Measurements from ENCODE around the gene CEMP1.
A peak's percentile ranks its signal among the peaks of the same experiment; 100 is the strongest.
"Not testable (repeated sequence)": the region's sequence is repeated elsewhere in the genome, so short reads cannot be mapped to it uniquely, and the experiment has no call there.

Gene CEMP1

DNA sequence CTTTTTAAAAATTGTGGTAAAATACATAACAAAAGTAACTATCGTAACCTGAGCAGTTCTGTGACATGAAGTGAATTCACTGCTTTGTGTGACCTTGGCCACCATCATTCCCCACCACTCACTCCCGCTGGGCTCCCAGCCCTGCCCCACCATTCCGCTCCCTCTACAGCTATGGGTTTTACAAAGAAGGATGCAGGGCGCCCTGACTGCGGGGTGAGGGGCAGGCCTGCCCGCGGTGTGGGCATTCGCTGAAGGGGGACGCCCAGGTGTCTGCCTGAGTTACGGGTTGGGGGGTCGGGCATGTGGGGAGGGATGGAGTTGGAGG is at the start of gene CEMP1:
Gene CEMP1, minus strand, starts transcription at position 38 of the 325 bp plus-strand sequence. CDS start 335 bp downstream, outside the sequence.
- H3K27ac Mint-ChIP-seq: peak within 1 kb of the TSS; percentile 99
- H3K27me3 Mint-ChIP-seq: no peaks in the 10 kb centered on the region
- no peak for DNase-seq
- no peak for ATAC-seq (replicated peaks)
- H3K36me3 Mint-ChIP-seq: peaks cover 14 to 20% of the 10 kb centered on the region in 2 donors
- H3K4me1 Mint-ChIP-seq: peaks cover 21 to 37% of the 10 kb centered on the region in 2 donors
- peak within 1 kb of the TSS; percentile 91 to 97 for H3K4me3 Mint-ChIP-seq
- no peaks in the 10 kb centered on the region for H3K9me3 Mint-ChIP-seq

GRCh38 chr16:2580818-2581217 is 49.6 kb upstream of the CEMP1 start:
- H3K36me3 Mint-ChIP-seq; H3K27me3 Mint-ChIP-seq; H3K9me3 Mint-ChIP-seq; DNase-seq; ATAC-seq (replicated peaks); H3K27ac Mint-ChIP-seq; H3K4me1 Mint-ChIP-seq; H3K4me3 Mint-ChIP-seq: not testable (repeated sequence)

DNA sequence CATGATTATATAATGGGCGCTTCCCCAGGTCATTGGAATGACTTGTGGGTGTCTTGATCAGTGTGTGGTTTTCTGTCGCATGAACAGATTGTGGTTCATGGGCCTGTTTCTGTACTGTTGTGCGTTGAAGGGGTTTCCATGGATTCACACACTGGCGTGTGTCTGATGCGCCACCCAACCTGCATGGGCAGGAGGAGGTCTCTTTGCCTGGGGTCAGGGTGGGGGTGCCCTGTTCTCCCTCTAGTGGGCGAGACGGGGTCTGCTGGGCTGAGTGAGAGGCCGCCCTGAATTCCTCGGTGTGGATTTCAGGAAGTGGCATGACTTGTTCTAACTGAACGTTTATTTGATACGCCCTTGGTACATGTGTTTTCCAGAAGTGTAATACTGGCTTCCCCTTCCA is 48.9 kb upstream of the CEMP1 start:
- not testable (repeated sequence) for DNase-seq, H3K36me3 Mint-ChIP-seq, H3K4me1 Mint-ChIP-seq, H3K27ac Mint-ChIP-seq, H3K9me3 Mint-ChIP-seq, H3K27me3 Mint-ChIP-seq, H3K4me3 Mint-ChIP-seq
- ATAC-seq (replicated peaks): peak; percentile 76 to 85

- not testable (repeated sequence) for H3K27ac Mint-ChIP-seq; H3K4me3 Mint-ChIP-seq; H3K9me3 Mint-ChIP-seq; H3K4me1 Mint-ChIP-seq; H3K36me3 Mint-ChIP-seq; ATAC-seq (replicated peaks); H3K27me3 Mint-ChIP-seq; DNase-seq
Observed at GRCh38 chr16:2578905-2579304, 47.7 kb upstream of the CEMP1 start.

GRCh38 chr16:2577044-2577443 is 45.8 kb upstream of the CEMP1 start:
- not testable (repeated sequence) for H3K4me3 Mint-ChIP-seq; H3K36me3 Mint-ChIP-seq; H3K27me3 Mint-ChIP-seq; H3K4me1 Mint-ChIP-seq; ATAC-seq (replicated peaks); H3K9me3 Mint-ChIP-seq; DNase-seq; H3K27ac Mint-ChIP-seq

DNA sequence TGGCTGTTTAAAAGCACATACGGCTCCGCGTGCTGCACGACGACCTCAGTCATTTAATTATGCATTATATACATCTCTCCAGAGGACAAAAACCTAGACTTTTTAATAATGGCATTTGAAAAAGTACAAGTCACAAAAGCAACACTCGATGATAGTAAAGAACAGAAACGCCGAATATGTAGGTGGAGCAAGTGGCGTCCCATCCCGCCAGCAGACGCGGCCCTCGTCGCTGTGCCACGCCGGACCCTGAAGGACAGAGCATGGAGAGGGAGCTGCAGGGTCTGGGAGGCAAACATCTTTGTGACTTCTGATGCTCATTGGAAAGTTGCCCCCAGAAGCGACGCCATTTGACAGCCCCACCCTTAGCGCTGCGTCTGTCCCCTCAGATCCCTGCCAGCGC is 44.6 kb upstream of the CEMP1 start:
- not testable (repeated sequence) for H3K27ac Mint-ChIP-seq; ATAC-seq (replicated peaks); H3K27me3 Mint-ChIP-seq; H3K4me3 Mint-ChIP-seq; H3K36me3 Mint-ChIP-seq; H3K9me3 Mint-ChIP-seq; H3K4me1 Mint-ChIP-seq; DNase-seq

DNA sequence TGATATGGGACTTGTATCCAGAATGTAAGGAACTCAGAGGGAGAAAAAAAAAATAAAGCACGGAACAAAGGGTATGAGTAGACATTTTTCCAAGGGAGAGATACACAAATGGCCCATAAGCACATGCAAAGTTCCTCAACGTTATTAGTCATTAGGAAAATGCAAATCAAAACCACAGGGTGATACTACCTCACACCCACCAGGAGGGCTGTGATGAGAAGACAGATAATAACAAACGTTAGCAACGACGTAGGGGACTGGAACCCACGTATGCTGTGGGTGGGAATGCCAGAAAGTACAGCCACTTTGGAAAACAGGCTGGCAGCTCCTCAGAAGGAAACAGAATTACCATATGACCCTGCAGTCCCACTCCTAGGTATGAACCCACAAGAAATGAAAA is 41.5 kb upstream of the CEMP1 start:
- H3K9me3 Mint-ChIP-seq, H3K4me1 Mint-ChIP-seq, H3K36me3 Mint-ChIP-seq, H3K4me3 Mint-ChIP-seq, DNase-seq, H3K27me3 Mint-ChIP-seq, H3K27ac Mint-ChIP-seq: not testable (repeated sequence)
- ATAC-seq (replicated peaks): peak; percentile 71 to 82

DNA sequence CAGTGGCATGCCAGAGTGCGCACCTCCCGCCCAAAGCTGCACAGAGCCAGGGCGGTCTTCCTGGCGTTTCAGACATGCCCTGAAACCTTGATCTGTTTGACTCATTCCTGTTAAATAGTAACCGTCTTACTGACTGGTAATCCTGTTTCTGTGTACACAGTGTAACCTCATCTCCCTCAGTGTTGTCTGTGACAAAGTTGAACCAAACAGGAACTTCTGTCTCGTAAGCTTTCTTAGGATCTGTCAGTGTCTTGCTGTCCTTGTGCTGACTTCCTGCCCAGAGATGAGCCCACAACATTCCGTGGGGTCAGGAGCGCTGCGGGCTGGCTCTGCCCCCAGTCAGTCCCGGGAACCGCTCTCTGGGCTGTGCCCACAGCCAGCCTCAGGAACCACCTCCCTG is 37.4 kb upstream of the CEMP1 start:
- not testable (repeated sequence) for H3K27me3 Mint-ChIP-seq; DNase-seq; H3K4me1 Mint-ChIP-seq; H3K9me3 Mint-ChIP-seq; ATAC-seq (replicated peaks); H3K27ac Mint-ChIP-seq; H3K36me3 Mint-ChIP-seq; H3K4me3 Mint-ChIP-seq

DNA sequence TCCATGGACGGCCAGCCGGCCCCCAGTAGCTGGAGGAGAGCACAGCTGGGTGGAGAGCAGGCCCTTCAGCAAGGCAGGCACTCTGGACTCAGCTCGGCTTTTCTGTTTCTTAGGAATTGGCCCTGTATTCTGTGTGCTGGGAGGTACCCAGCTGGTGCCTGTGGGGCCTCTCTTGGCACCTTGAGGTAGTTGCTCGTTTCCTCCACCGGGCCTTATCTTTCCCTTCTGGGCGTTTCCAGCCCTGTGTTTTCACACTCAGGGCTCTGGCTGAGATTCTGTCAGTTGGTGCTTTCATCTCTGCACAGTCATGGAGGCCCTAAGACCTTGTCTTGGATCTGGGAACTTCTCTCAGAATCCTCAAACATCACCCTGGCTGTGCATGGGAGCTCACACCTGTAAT is 36.3 kb upstream of the CEMP1 start:
- H3K27ac Mint-ChIP-seq; H3K27me3 Mint-ChIP-seq; H3K4me1 Mint-ChIP-seq; H3K4me3 Mint-ChIP-seq; H3K9me3 Mint-ChIP-seq; DNase-seq; H3K36me3 Mint-ChIP-seq; ATAC-seq (replicated peaks): not testable (repeated sequence)

DNA sequence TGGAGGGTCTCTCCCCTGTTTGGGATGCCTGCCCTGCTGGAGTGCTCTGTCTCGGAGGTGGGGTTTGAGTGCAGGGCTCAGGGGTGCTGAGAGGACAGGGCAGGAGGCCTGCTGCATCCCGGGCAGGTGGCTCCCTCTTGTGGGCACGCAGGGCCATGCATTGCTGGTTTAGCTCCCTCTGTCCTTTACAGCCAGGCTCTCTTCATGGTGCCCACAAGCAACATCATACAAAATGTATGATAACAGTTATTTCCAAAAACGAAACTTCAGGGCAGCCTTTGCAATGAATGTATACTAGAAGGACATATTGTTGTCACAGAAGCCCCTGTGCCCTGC is 29.6 kb upstream of the CEMP1 start:
- not testable (repeated sequence) for H3K27ac Mint-ChIP-seq, H3K27me3 Mint-ChIP-seq, H3K36me3 Mint-ChIP-seq, H3K4me3 Mint-ChIP-seq, H3K9me3 Mint-ChIP-seq, H3K4me1 Mint-ChIP-seq
- ATAC-seq (replicated peaks) (peak; percentile 84 to 89), DNase-seq (peak; percentile 68)

- not testable (repeated sequence) for H3K27me3 Mint-ChIP-seq, H3K36me3 Mint-ChIP-seq, H3K4me1 Mint-ChIP-seq, H3K4me3 Mint-ChIP-seq, H3K9me3 Mint-ChIP-seq, H3K27ac Mint-ChIP-seq
- peak; percentile 51 for DNase-seq
- peak; percentile 87 to 88 for ATAC-seq (replicated peaks)
Observed at GRCh38 chr16:2560131-2560797, 29.1 kb upstream of the CEMP1 start.

DNA sequence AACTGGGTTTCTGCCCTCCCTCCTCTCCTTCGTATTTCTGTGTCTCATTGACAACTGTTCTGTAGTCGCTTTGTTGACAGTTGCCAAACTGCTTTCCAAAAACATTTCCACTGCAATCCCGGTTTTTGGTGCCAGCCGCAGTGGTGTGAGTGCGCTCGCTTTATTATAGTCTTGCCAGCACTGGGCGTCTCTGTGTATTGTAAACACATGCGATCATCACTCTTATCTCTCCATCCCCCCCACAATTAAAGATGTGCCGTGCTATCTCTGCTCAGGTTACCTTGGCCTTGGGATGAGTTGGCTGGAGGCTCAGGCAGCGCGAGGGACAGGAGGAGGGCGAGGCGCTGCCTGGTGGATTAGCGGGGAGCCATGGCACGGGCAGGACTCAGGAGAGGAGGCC is 25.9 kb upstream of the CEMP1 start:
- ATAC-seq (replicated peaks); H3K4me1 Mint-ChIP-seq; DNase-seq; H3K9me3 Mint-ChIP-seq; H3K36me3 Mint-ChIP-seq; H3K4me3 Mint-ChIP-seq; H3K27ac Mint-ChIP-seq; H3K27me3 Mint-ChIP-seq: not testable (repeated sequence)

DNA sequence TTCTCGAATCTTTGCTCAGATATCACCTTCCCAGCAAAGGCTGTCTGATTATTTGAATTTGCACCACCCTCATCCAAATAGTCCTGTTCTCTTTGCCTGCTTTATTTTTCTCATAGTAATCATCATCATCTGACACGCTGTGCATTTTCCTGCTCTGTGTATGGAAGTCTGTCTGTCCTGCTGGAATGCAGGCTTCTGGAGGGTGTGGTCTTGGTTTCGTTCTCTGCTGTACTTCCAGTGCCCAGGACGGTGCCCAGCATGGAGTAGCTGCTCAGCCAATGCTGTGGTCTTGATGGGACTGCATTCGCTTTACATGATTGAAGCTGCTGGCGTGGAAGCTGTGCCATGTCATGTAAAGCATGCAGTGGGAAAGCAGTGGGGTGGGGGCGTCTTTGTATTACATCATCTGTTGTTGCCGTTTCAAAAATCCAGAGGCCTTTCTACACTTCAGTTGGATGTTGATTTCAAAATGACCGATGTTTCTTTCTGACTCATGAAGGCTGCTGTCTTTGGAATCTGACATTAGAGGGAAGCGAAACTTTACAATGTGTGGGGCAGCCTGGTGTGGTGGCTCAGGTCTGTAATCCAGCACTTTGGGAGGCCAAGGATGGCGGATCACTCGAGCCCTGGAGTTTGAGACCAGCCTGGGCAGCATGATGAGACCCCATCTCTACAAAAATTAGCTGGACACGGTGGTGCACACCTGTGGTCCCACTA is 23.7 kb upstream of the CEMP1 start:
- not testable (repeated sequence) for H3K36me3 Mint-ChIP-seq

GRCh38 chr16:2551420-2551889 is 20.2 kb upstream of the CEMP1 start:
- not testable (repeated sequence) for H3K4me1 Mint-ChIP-seq; H3K9me3 Mint-ChIP-seq; H3K4me3 Mint-ChIP-seq; H3K36me3 Mint-ChIP-seq; ATAC-seq (replicated peaks); H3K27me3 Mint-ChIP-seq; DNase-seq
- H3K27ac Mint-ChIP-seq: peak overlapping the region; percentile 9

More for the DNA sequence above, 23.7 kb upstream of the CEMP1 start:
- H3K4me3 Mint-ChIP-seq, DNase-seq, H3K9me3 Mint-ChIP-seq, H3K27me3 Mint-ChIP-seq, H3K27ac Mint-ChIP-seq, H3K4me1 Mint-ChIP-seq: not testable (repeated sequence)
- ATAC-seq (replicated peaks): peak; percentile 53 to 66

- ATAC-seq (replicated peaks); H3K4me3 Mint-ChIP-seq; H3K36me3 Mint-ChIP-seq; H3K27ac Mint-ChIP-seq; H3K27me3 Mint-ChIP-seq; H3K9me3 Mint-ChIP-seq; H3K4me1 Mint-ChIP-seq; DNase-seq: not testable (repeated sequence)
Observed at GRCh38 chr16:2550283-2550878, 19.2 kb upstream of the CEMP1 start.

Measured in stimulated activated naive B cell treated with anti-CD40 and anti-IgM and Interleukin-4, amounts not matched to agents 10 μg/mL and 1 μg/mL and 100 μg/mL, for 72 hours (primary cell).